ENCODE results near the gene MAP4K4. TPM values are rescaled to one million over a fixed set of nuclear protein-coding genes. Genes with fewer than 3 reads are reported as not detected.

Gene MAP4K4
- polyA plus RNA-seq, 3 donors = 76.1 to 80.5 (median 78.5) TPM

GRCh38 chr2:101809698-101810097 lies 112.2 kb downstream of the MAP4K4 start:
- no peak for DNase-seq

- DNase-seq = no peak
Measured at GRCh38 chr2:101811226-101812015, 113.9 kb downstream of the MAP4K4 start.

GRCh38 chr2:101812226-101812625 lies 114.7 kb downstream of the MAP4K4 start:
- no peak for DNase-seq

GRCh38 chr2:101814752-101815151 lies 117.2 kb downstream of the MAP4K4 start:
- DNase-seq = no peak

- no peak for DNase-seq
Measured at GRCh38 chr2:101815154-101815553, 117.6 kb downstream of the MAP4K4 start.

DNA sequence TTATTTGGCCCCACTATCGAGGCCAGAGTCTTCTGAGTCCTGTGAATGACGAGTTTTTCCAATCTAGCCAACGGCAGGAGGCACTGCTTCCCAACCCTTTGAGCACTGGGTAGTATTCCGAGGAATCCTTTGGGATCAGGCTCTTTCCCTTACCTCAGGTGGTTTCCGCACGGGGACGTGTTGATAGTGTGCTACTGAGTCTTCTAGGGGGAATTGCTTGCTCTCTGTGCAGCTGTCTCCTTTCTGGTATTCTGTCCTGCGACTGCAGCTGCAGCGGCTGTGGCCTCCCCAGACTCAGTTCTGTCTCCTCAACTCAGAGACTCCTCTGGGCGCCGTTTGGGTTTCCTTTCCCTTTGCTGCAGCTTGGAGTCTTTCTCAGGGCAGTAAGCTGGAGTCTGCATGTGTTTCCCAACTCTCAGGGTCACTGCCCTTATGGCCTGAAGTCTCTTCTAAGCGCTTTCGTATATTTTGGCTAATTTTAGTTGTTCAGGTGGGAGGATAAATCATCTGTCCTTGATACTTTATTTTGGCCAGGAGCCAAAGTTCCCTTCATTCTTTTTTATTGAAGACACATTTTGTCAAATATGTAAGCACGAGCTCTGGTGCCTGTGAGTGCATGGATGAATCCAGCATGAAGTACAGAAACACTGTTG lies 118.4 kb downstream of the MAP4K4 start:
- DNase-seq = no peak

DNA sequence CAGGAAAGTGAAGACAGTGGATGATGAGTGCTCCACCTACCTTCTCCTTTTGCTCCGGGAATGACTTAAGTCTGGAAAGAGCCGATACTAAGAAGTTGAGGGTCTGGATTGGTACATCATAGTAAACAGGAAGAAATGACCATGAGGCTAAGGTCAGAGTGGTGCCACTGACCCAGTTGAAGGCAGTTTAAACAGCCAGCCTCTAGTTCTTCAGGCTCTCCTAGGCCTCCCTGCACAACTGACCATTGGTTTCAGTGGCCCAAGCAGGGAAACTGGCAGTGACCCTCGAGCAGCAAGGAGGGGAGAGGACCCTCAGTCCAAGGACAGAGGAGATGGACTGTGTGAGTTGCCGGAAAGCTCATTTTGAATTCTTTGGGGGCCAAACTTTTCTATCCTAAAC lies 119.1 kb downstream of the MAP4K4 start:
- DNase-seq = no peak

- no peak for DNase-seq
Measured at GRCh38 chr2:101817481-101817880, 120.0 kb downstream of the MAP4K4 start.

DNA sequence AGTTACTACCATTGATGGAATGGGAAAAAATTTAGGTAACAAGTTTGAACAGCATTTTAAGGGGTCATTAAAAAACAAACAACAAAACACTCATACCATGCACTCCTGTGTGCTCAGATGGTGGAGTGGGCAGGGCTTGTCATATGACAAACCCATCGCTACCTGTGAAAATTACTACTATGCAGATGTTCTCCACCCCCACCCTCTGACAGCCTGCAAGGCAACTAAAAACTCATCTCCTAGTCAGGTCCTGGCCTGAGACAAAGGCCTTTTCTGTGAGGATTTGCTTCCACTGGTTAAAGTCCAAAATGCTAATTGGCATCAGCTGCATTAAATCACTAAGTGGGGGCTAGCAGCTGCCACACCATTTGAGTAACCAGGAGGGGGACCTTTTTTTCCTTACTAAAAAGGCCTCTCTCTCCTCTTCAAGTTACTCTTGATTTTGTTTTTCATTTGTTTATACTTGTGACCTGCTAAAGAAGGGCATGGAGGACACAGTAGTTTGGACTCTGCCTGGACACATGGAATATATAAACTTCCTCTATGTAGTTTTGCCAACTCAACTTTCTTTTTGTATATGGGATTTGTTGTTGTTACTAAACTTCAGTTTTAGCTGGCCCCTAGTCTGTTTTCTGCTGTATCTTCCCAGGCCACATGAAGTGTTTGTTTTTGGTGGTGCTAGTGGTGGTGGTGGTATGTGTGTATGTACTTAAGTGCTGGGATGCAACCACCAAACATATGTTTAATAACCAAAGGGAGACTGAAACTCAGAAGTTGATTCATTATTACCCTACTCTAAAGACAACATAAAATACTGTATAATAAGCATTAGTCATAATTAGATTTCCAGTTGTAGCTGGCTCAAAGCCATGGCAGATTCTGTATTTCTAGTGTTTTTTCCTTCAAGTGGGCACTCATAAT lies 121.3 kb downstream of the MAP4K4 start:
- peak; percentile 20 for DNase-seq

- DNase-seq = no peak
Measured at GRCh38 chr2:101820519-101820918, 123.0 kb downstream of the MAP4K4 start.

- DNase-seq = no peak
Measured at GRCh38 chr2:101821059-101821805, 123.7 kb downstream of the MAP4K4 start.

DNA sequence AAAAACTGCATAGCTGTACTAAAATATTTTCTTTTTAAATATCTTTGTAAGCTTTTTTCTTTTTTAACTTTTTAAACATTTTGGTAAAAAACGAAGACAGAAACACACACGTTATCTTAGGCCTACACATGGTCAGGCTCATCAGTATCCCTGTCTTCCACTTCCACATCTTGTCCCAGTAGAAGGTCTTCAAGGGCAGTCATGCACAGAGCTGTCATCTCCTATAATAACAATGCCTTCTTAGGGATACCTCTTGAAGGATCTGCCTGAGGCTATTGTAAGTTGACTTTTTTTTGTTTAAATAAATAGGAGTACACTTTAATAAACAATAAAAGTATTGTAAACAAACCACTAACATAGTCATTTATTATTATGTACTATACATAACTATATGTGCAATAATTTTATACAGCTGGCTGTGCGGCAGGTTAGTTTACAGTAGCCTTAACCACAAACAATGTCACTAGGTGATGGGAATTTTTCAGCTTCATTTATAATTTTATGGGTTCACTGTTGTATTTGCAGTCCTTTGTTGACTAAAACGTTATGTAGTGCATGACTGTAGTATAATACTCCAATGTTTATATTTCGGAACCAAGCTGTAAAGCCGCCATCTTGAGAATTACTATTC lies 124.4 kb downstream of the MAP4K4 start:
- no peak for DNase-seq

DNA sequence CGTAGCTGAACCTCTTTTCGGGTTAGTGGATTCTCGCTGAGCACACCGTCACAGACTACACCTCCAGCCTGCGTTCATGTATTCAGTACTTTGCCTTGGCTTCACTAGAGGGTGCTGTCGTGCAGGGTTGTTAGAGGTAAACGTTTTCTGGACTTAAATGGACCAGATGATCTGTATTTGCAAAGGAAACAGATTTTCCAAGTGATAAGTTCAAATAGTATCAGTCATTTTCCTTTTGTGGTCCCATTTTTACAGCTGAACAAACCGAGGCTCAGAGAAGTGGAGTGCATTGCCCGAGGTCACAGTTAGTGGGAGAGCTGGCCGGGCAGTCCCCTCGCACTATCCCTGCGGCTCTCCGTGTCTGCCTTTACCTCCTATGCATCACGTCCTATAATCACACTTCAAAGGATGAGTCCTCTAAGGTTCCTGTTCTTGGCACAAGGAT lies 125.9 kb downstream of the MAP4K4 start:
- peak; percentile 37 for DNase-seq

DNA sequence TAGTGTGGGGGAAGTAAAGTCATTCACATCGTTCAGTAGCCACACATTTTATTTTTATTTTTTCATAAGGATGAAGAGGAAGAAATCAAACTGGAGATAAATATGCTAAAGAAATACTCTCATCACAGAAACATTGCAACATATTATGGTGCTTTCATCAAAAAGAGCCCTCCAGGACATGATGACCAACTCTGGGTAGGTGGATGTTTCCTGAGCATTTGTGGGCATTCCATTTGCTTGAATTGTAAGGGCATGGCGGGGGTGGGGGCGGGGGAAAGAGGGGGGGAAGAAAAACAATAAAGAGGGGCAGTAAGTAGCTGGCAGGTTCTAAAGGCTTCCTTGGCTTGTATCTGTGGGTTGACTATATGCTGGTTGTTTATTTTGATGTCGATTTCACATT lies 126.4 kb downstream of the MAP4K4 start:
- DNase-seq = no peak

GRCh38 chr2:101826716-101827115 lies 129.2 kb downstream of the MAP4K4 start:
- no peak for DNase-seq

DNA sequence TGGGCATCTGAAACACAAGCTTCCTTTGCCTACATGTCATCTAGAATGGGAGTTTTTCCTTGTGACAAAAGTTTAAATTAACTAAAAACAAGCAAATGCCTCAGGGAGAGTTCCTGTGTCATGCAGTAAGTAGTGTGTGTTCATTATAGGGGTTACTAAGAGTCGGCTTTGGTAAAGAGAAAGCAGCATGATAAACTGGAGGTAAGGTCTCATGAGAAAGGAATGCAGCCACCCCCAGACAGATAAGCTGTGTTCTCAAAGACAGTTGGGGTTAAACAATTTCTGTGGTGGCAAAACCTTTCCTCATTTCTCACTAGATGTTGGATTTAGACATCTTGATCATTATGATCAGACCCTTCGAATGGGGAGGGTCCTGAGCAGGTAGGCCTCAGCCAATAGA lies 129.7 kb downstream of the MAP4K4 start:
- no peak for DNase-seq

DNA sequence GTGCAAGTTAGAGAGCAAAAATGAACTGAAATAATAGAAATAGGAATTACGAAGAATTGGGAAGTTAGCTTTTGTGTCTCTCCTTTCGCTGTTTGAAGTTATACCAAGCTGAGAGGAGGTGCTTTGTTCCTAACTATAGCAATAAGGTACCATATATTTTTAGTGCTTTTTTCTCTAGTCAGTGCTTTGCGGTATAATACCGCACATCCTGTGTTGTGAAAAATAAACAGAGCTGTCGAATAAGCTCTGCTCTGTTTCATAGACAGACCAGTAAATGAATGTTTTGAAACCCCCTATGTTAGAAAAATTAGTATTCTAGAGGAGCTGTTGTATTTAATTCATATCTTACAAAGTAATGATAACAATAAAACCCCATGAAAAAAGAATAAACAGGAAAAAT lies 130.8 kb downstream of the MAP4K4 start:
- no peak for DNase-seq

DNA sequence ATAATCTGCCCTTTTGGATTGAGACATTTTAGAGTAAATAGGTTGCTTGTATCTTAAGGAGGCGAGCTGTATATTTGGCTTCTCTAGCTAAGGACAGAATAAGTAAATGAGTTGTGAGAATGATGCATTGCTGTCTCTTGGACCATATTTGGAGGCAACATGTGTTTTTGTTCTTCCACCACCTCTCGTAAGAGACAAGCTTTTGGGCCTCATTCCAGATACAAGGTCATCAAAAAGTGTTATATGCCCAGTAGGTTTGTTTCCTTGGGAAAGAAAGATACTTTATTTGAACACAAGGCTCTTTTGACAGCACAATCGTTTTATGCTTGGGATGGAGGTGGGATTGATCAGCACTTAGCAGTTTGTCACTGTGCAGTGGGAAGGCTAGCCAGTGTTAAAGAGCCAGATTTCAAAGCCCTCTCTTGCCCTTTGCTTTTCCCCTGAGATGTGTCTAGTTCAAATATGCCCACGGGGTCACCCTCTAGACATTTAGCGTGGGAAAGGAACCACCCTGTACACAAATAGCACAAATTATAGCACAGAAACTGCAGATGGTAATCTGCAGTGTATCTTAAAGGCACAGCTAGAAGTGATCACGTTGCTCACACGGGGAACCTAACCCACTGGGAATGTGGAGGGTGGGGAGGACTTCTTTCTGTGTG lies 131.3 kb downstream of the MAP4K4 start:
- no peak for DNase-seq

DNA sequence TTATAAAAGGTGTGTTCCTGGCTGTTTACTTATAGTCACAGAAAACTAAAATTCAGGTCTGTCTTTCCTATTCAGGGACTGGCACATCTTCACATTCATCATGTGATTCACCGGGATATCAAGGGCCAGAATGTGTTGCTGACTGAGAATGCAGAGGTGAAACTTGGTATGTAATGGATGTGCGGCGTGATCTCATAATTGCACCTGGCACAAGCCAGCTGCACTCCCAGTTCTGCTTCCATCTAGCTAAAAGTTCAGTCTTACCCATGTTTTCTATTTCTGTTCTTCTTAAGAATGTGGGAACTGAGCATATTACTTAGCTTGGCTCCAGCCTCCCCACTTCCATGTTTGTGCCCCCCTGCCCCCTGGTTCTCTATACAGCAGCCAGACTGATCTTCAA lies 131.9 kb downstream of the MAP4K4 start:
- DNase-seq = no peak

- no peak for DNase-seq
Measured at GRCh38 chr2:101830146-101830545, 132.6 kb downstream of the MAP4K4 start.

DNA sequence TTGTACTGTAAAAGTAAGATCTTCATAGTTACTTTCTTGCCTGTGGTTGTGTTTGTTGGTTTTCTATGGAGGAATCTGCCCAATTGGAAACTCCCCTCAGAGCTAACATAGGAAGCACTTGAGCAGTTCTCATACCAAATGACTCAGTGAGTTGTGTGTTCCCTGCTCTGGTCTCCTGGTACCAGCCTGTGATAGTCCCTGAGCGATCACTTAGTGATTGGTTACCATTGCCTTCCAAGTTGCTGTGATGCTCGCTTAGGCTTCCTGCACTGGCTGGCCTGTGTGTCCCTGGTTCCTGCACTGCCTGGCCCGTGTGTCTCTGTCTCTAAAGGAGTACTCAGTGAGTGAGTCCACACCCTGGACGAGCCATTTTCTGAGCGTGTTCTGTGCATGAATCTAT lies 133.0 kb downstream of the MAP4K4 start:
- no peak for DNase-seq
